ENCODE data around the gene NMT1.
"Not testable (repeated sequence)": the region's sequence is repeated elsewhere in the genome, so short reads cannot be mapped to it uniquely, and the experiment has no call there.

NMT1 gene

GRCh38 chr17:45050481-45051059 lies 10.5 kb upstream of the NMT1 start:
- peak overlapping the region; percentile 90 for H3K4me3 ChIP-seq (ENCODE audit: low read length)
- H3K36me3 ChIP-seq (ENCODE audit: control insufficient read depth, low read length): peaks cover 9% of the 10 kb centered on the region; the same call in 1 of the 2 replicates
- H3K9me2 ChIP-seq (replicated peaks; ENCODE audit: control insufficient read depth, low read length): no peaks in the 10 kb centered on the region
- no peaks in the 10 kb centered on the region for H3K27me3 ChIP-seq (ENCODE audit: control insufficient read depth, low read length)
- peaks cover 17% of the 10 kb centered on the region for H3F3A ChIP-seq (ENCODE audit: control insufficient read depth, insufficient read depth)
- H3K4me1 ChIP-seq (ENCODE audit: control insufficient read depth, low read length): peaks cover 36% of the 10 kb centered on the region
- TF ChIP-seq EZH2phosphoT487 (IDR thresholded peaks at IDR 0.05; ENCODE audit: borderline replicate concordance, low read length): no peak
- TF ChIP-seq CTCF (IDR thresholded peaks at IDR 0.05; ENCODE audit: low read depth, low read length, poor library complexity, severe bottlenecking): no peak
- H3K79me2 ChIP-seq (ENCODE audit: control insufficient read depth, low read length): peaks cover 58% of the 10 kb centered on the region
- H3K4me2 ChIP-seq (ENCODE audit: low read length): peak overlapping the region; percentile 90
- peak overlapping the region; percentile 83 for H3K27ac ChIP-seq (ENCODE audit: low read depth, low read length)
- no peaks in the 10 kb centered on the region for H4K20me1 ChIP-seq (ENCODE audit: control insufficient read depth, insufficient read depth, low read depth, low read length)
- no peaks in the 10 kb centered on the region for H3K9me3 ChIP-seq (ENCODE audit: control insufficient read depth, insufficient read depth, low read length)

- H3K27ac ChIP-seq (ENCODE audit: low read depth, low read length): peak within 1 kb of the TSS; percentile 84
- no peaks in the 10 kb centered on the region for H3K9me3 ChIP-seq (ENCODE audit: control insufficient read depth, insufficient read depth, low read length)
- peaks cover 19% of the 10 kb centered on the region for H3F3A ChIP-seq (ENCODE audit: control insufficient read depth, insufficient read depth)
- no peak for TF ChIP-seq CTCF (IDR thresholded peaks at IDR 0.05; ENCODE audit: low read depth, low read length, poor library complexity, severe bottlenecking)
- no peak for TF ChIP-seq EZH2phosphoT487 (IDR thresholded peaks at IDR 0.05; ENCODE audit: borderline replicate concordance, low read length)
- no peaks in the 10 kb centered on the region for H3K9me2 ChIP-seq (replicated peaks; ENCODE audit: control insufficient read depth, low read length)
- H3K36me3 ChIP-seq (ENCODE audit: control insufficient read depth, low read length): peaks cover 9% of the 10 kb centered on the region; the same call in 1 of the 2 replicates
- H3K4me3 ChIP-seq (ENCODE audit: low read length): peak within 1 kb of the TSS; percentile 90
- H3K27me3 ChIP-seq (ENCODE audit: control insufficient read depth, low read length): no peaks in the 10 kb centered on the region
- peaks cover 36% of the 10 kb centered on the region for H3K4me1 ChIP-seq (ENCODE audit: control insufficient read depth, low read length)
- H3K79me2 ChIP-seq (ENCODE audit: control insufficient read depth, low read length): peaks cover 52% of the 10 kb centered on the region
- H3K4me2 ChIP-seq (ENCODE audit: low read length): peak within 1 kb of the TSS; percentile 90
- H4K20me1 ChIP-seq (ENCODE audit: control insufficient read depth, insufficient read depth, low read depth, low read length): no peaks in the 10 kb centered on the region
These were observed 9.9 kb upstream of the NMT1 start, which contains the start of gene DCAKD for GRCh38 chr17:45051060-45051719. Gene DCAKD, minus strand, starts transcription at chr17:45051632. Its CDS starts 16,747 bp downstream, at chr17:45034885.

- not testable (repeated sequence) for H4K20me1 ChIP-seq (ENCODE audit: control insufficient read depth, insufficient read depth, low read depth, low read length); H3K27me3 ChIP-seq (ENCODE audit: control insufficient read depth, low read length); H3K9me2 ChIP-seq (replicated peaks; ENCODE audit: control insufficient read depth, low read length); H3K4me2 ChIP-seq (ENCODE audit: low read length); H3K4me3 ChIP-seq (ENCODE audit: low read length); H3K9me3 ChIP-seq (ENCODE audit: control insufficient read depth, insufficient read depth, low read length); H3K36me3 ChIP-seq (ENCODE audit: control insufficient read depth, low read length)
- peak overlapping the region; percentile 84 for H3K27ac ChIP-seq (ENCODE audit: low read depth, low read length)
- peaks cover 19% of the 10 kb centered on the region for H3F3A ChIP-seq (ENCODE audit: control insufficient read depth, insufficient read depth)
- H3K4me1 ChIP-seq (ENCODE audit: control insufficient read depth, low read length): peaks cover 36% of the 10 kb centered on the region
- peaks cover 50% of the 10 kb centered on the region for H3K79me2 ChIP-seq (ENCODE audit: control insufficient read depth, low read length)
These were observed 9.4 kb upstream of the NMT1 start for GRCh38 chr17:45051720-45052051.

GRCh38 chr17:45052052-45052772 lies 8.9 kb upstream of the NMT1 start:
- Histone ChIP-seq H3K79me2 (ENCODE audit: control insufficient read depth, low read length) (peaks cover 48% of the 10 kb centered on the region), H3K4me3 (ENCODE audit: low read length) (peak overlapping the region; percentile 76), H4K20me1 (ENCODE audit: control insufficient read depth, insufficient read depth, low read depth, low read length) (no peaks in the 10 kb centered on the region), H3F3A (ENCODE audit: control insufficient read depth, insufficient read depth) (peaks cover 17% of the 10 kb centered on the region), H3K9me2 (replicated peaks; ENCODE audit: control insufficient read depth, low read length) (no peaks in the 10 kb centered on the region), H3K4me1 (ENCODE audit: control insufficient read depth, low read length) (peaks cover 36% of the 10 kb centered on the region), H3K27ac (ENCODE audit: low read depth, low read length) (peak overlapping the region; percentile 84), H3K27me3 (ENCODE audit: control insufficient read depth, low read length) (no peaks in the 10 kb centered on the region), H3K4me2 (ENCODE audit: low read length) (peak overlapping the region; percentile 80), H3K9me3 (ENCODE audit: control insufficient read depth, insufficient read depth, low read length) (no peaks in the 10 kb centered on the region), H3K36me3 (ENCODE audit: control insufficient read depth, low read length) (peaks cover 9% of the 10 kb centered on the region; the same call in 1 of the 2 replicates)
- no peak for TF ChIP-seq CTCF (IDR thresholded peaks at IDR 0.05; ENCODE audit: low read depth, low read length, poor library complexity, severe bottlenecking)
- no peak for TF ChIP-seq EZH2phosphoT487 (IDR thresholded peaks at IDR 0.05; ENCODE audit: borderline replicate concordance, low read length)

Measured in DOHH2 (cell line).